PC-9 (cell line): ENCODE results near the gene KCNH4.

Source experiments
- CTCF ChIP-seq: fragments of 200-600 bp; sonication (generic); conservative IDR thresholded peaks from 2 replicates; pipeline ENCODE4 v1.6.1; 2017; ENCODE audit warnings: mixed run types, antibody characterized with exemption, mild to moderate bottlenecking, moderate library complexity
- EZH2 ChIP-seq: fragments of 200-600 bp; sonication (generic); IDR thresholded peaks from 2 replicates; pipeline ENCODE4 v1.8.0; 2017; ENCODE audit warnings: antibody characterized with exemption, low read depth

- TF ChIP-seq EZH2 (no peak), CTCF (no peak)
Observed at GRCh38 chr17:42165751-42166150, 15.2 kb downstream of the KCNH4 start.
